AG10803 (cell line): ENCODE measurements around the gene PACRGL.

Experiments used
- DNase-seq: peaks from one replicate; pipeline ENCODE4 v3.0.0; 2010; ENCODE audit warnings: low read depth
- H3K4me3 ChIP-seq: 2 replicates; pipeline ENCODE4 v1.5.1; 2011; ENCODE audit warnings: mild to moderate bottlenecking, low read length, control low read depth
- CTCF ChIP-seq: conservative IDR thresholded peaks from 2 replicates; pipeline ENCODE4 v1.5.1; 2011; ENCODE audit warnings: mild to moderate bottlenecking, low read length, control low read depth, inconsistent platforms

The PACRGL gene

GRCh38 chr4:20700007-20700761 is at the start of gene PACRGL:
Gene PACRGL, plus strand, starts transcription at chr4:20700458. Its CDS starts 4,024 bp downstream, at chr4:20704482.
- peak within 1 kb of the TSS; percentile 90 for H3K4me3 ChIP-seq
- peak; percentile 88 for DNase-seq
- no peak for TF ChIP-seq CTCF

GRCh38 chr4:20652226-20652885 is 47.9 kb upstream of the PACRGL start:
- no peak overlapping the region for H3K4me3 ChIP-seq
- DNase-seq: no peak
- no peak for TF ChIP-seq CTCF

- no peak for TF ChIP-seq CTCF
- no peak overlapping the region for H3K4me3 ChIP-seq
- no peak for DNase-seq
Measured at GRCh38 chr4:20658456-20658855, 41.8 kb upstream of the PACRGL start.

GRCh38 chr4:20662851-20663250 is 37.4 kb upstream of the PACRGL start:
- H3K4me3 ChIP-seq: no peak overlapping the region
- TF ChIP-seq CTCF: no peak
- DNase-seq: no peak

- no peak overlapping the region for H3K4me3 ChIP-seq
- no peak for TF ChIP-seq CTCF
- no peak for DNase-seq
Measured at GRCh38 chr4:20666012-20666860, 34.0 kb upstream of the PACRGL start.

GRCh38 chr4:20672262-20672661 is 28.0 kb upstream of the PACRGL start:
- no peak for TF ChIP-seq CTCF
- no peak for DNase-seq

More at GRCh38 chr4:20672262-20672661, 28.0 kb upstream of the PACRGL start:
- H3K4me3 ChIP-seq: no peak overlapping the region
